C1 segment of cervical spinal cord (tissue), 14 donors: ENCODE results near the gene SAP130.

Experiments used
- DNase-seq, 14 donors: peaks; one replicate each; lab custom pipeline; 2025; lab: John Stamatoyannopoulos, UW

SAP130 gene

DNA sequence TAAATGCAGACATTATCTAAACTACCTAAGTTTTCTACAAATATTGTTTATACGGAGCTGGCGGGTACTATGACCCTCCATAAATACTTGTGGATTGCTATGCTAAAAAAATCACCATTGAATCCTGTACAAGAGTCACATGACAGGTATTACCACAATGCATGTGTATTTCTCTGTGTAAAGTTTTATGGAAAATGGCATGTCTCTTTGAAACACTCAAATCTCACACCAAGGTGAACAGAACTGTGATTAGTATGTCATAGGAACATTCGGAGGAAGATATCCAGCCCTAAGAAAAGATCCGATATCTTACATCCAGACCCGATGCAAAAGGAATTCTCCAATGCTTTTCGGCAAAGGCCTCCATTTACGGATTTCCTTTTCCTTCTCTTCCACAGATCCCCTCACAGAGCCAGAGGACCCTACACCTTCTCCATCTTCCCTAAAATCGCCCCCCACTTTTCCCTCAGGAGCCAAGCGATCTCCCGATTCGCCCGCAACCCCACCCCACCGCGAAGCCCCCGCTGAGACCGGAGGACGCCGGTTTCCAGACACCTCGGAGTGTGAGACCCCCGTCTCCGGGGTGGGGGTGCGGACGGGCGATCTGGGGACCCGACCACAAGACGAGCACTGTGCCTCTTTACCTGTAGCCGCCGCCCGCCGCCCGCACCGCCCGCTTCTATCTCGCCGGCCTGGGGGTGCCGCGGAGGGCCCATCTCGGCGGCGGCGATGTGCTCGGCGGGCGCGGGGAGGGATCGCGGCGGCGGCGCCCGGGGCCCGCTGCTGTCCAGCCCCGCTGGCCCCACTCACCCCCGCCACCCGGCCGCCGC is 1.2 kb downstream of the SAP130 start:
- peak in 3 of 14 donors; percentile 16 to 55 (median 37) for DNase-seq

GRCh38 chr2:128024816-128025215 is 3.0 kb downstream of the SAP130 start:
- DNase-seq, result no peak

DNA sequence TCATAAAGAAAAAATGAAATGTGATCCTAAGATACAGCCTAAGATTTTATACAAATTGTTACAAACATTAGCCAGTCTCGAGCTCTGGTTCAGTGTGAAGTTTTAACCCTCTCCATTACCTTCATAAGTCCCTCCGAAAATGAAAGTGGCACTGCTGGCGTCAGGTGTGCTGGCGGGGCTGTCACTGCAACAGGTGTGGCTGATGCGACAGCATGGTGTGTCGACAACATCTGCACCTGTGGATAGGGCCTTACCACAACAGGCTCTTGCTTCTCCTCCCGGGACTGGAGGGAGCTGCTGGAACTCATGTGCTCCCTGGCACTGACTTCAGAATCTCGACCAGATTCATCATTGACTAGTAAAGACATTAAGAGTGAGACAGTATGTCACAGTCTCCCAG is 10.3 kb downstream of the SAP130 start:
- DNase-seq, result no peak

- peak in 1 of 14 donors; percentile 4 for DNase-seq
These were observed 11.2 kb downstream of the SAP130 start for GRCh38 chr2:128016620-128017019.

DNA sequence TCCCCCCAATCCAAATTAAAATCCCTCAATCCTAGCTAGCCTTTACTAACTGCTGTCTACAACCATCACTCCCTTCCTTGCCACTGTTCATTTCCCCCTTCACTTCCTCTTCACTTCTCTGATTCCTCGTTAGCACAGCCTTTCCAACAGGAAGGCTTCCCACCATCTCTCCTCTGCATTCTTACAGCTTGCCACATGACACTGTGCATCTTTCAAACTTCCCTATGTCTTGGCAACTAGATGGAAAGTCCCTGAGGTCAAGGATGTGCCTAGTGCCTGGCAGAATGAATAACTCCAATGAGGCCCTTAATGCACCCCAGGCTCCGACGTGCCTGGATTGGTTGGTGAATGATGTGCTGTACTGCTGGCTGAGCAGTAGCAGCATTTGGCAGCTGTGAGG is 15.2 kb downstream of the SAP130 start:
- no peak for DNase-seq

DNA sequence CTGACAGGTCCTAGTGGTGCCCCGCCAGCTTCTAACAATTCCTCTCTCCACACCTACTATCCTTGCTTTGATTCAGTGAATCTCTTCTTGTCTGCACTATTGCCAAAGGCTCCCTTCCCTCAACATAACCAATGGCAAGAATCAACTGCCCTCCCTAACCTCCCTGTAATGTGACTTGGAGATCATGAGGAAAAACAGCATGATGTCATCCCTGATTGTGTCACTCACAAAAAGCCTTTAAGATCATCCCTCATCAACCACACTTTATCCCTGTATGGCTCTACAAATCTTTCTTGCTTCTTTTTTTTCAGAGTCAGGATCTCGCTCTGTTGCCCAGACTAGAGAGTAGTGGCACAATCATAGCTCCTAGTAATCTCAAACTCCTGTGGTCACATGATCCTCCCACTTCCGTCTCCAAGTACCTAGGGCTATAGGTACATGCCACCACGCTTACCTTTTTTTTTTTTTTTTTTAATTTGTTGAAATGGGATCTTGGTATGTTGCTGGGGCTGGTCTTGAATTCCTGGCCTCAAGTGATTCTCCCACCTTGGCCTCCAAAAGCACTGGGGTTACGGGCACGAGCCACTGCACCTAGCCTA is 19.7 kb downstream of the SAP130 start:
- DNase-seq, result no peak

DNA sequence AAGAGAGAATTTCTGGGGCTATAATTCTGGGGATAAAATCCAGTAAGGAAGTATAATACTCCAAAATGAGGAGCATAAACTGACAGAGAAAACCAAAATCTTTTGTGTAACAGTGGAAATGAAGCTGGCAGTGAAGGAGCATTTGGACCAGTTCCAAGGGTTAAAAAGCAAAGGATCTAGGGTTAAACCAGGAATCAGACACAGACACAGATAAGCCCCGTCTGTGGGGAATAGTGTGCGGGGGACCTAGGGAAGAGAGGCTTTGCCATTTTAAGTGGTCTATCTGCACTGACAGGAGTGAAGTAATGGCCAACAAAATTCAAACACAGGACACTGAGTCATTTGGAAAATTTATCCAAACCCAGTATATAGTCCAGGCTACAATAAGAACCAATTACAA is 23.4 kb downstream of the SAP130 start:
- DNase-seq, result no peak

GRCh38 chr2:128003463-128003862 is 24.4 kb downstream of the SAP130 start:
- DNase-seq, result no peak

DNA sequence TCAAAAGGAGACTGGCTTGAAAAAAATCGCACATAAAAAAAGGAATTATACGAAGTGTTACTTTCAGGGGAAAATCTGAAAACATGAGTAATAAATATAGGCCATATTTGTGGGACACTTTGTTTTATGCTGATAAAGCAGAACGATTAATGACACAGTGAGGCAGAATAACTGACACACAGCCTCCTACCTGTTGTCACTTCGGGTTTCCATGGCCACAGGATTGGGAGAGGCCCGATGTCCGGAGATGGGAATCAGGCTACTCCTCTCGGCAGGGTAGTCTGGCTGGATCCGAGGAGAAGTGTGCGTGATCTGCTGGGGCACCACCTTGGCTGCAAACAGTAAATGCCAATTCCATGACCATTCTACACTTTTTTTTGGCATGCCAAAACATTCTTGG is 31.7 kb downstream of the SAP130 start:
- no peak for DNase-seq

GRCh38 chr2:127995725-127996124 is 32.1 kb downstream of the SAP130 start:
- no peak for DNase-seq

DNA sequence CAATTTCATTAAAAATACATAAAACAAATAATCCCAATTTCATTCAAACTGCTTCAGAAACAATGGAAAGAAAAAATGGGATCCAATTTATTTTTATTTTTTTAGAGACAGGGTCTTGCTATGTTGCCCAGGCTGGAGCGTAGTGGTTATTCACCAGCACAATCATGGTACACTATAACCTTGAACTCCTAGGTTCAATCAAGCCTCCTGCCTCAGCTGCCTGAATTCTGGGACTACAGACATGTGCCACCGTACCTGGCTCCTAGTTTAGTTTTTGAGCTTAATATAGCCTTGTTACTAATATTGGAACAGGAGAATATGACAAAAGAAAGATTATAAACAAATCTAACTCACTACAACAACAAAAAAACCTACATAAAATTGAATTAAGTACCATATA is 34.2 kb downstream of the SAP130 start:
- no peak for DNase-seq

DNA sequence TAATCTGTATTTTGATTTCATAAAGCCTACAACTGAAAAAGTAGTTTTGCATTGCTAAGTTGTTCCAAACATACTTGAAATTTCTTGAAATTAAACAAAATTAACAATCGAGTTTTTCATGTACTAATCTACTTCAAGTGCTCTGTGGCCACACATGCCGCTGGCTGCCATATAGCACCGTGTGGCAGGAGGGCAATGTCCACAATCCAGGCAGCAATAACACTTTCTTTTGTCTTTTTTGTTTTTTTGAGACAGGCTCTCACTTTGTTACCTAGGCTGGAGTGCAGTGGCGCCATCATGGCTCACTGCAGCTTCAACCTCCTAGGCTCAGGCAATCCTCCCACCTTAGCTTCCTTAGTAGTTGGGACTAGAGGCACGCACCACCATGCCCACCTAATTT is 36.1 kb downstream of the SAP130 start:
- no peak for DNase-seq

DNA sequence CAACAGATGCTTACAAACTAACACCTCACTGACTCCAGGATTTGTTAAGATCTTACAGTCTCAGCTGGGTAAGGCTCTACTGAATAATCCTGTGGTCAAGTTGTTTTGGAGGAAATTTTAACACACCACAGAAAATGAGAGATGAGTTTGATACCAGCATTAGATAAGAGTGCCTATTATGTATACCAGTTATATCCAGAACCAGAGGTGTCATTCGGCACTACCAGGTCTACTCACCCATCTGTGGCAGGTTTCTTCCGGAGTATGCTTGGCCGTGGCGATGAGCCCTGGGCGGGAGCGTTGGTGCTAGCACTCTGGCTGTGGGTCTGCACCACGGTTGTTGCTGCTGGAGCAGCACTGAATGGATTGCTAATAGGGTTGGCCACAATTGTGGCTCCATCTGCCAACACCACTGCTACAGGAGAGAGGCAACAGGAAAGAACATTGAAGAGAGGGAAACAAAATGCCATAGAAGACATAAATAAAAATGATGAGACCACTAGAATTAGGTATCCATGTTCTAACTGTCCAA is 41.2 kb downstream of the SAP130 start:
- peak in 4 of 14 donors; percentile 3 to 12 (median 8) for DNase-seq

DNA sequence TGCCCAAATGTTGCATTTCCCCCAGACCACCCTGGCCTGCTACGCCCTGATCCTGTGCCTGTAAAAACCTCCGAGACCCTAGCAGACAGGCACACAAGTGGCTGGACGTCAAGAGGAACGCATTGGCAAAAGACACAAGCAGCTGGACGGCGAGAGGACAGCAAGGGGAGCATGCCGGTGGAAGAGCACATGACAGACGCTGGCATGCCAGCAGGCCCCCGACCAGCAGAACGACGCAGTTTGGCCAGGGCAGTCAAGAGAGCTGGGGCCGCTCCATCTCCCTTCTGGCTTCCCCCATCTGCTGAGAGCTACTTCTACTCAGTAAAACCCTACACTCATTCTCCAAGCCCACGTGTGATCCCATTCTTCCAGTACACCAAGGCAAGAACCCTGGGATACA is 42.1 kb downstream of the SAP130 start:
- peak in 7 of 14 donors; percentile 5 to 26 (median 12) for DNase-seq

DNA sequence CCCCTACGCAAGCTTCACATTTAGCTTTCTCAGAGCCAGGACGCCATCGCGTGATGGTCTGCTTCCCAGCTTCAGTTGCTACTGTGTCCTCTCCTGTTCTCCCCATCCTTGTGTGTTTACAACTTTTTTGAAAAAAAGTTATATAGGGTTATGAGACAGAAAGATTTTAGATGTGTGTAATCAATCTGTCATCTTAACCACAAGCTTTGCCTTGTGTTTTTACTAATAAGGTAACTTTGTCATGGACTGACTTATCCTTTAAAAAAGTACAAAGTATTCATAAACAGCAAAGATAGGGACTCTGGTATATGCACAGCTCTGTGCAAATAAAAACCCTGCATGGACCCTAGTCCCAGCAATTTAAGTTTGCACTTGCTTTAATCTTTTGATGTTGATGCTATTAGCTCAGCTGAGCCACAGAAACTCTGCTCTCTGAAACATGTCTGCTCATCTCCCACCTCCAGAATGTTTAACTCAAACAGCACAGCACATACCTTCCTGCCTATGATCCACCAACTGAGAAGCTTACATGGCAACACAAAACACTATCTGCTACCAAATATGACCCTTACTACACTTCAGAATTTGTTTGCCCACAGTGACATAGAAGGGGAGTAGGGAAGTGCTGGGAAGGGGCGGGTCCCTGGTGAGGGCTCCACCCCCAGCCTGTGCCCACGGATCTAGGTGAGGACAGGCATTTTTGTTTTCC is 42.7 kb downstream of the SAP130 start:
- DNase-seq, result no peak

GRCh38 chr2:127984551-127984950 is 43.3 kb downstream of the SAP130 start:
- DNase-seq, result no peak

DNA sequence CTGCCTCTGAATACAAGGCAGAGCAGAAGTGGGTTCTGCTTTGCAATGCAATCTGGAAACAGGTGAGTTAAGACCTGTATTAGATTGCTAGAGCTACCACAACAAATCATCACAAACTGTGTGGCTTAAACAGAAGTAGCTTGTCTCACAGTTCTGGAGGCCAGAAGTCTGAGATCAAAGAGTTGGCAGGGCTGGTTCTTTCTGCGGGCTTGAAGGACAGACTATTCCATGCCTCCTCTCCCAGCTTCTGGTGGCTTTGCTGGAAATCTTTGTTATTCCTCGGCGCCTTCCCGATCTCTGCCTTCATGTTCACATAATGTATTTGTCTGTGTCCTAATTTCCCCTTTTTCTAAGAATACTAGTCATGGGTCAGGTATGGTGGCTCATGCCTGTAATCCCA is 58.4 kb downstream of the SAP130 start:
- no peak for DNase-seq

DNA sequence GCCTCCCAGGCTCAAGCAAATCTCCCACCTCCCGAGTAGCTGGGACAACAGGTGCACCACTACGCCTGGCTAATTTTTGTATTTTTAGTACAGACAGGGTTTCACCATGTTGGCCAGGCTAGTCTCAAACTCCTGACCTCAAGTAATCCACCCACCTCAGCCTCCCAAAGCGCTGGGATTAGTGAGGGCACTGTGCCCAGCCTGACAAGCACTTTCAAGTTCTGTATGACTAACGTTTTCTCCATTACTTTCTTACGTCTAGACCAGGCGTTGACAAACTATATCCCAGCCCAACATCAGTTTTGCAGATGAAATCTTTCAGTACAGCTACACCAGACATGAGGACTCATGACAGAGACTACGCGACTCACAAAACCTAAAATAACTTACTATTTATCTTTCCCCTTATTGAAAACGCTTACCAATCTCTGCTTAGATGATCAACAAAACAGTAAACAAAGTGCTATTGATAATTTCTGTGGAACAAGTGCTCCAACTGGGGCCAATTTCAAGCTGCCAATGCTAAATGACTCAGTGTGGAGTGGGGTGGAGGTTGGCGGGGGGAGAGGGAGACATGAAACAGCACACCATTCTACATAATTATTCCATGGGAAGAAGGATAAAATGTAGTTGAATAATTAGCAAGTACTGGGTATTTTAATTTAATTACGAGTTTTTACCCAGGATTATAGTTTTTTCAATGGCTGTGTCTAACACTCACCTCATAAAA is 59.1 kb downstream of the SAP130 start:
- DNase-seq, result peak in 3 of 14 donors; percentile 5 to 40 (median 26)

GRCh38 chr2:127961729-127962128 is 66.1 kb downstream of the SAP130 start:
- no peak for DNase-seq

GRCh38 chr2:127957240-127957639 is 70.6 kb downstream of the SAP130 start:
- DNase-seq, result no peak

- no peak for DNase-seq
These were observed 73.0 kb downstream of the SAP130 start for GRCh38 chr2:127954857-127955256.

DNA sequence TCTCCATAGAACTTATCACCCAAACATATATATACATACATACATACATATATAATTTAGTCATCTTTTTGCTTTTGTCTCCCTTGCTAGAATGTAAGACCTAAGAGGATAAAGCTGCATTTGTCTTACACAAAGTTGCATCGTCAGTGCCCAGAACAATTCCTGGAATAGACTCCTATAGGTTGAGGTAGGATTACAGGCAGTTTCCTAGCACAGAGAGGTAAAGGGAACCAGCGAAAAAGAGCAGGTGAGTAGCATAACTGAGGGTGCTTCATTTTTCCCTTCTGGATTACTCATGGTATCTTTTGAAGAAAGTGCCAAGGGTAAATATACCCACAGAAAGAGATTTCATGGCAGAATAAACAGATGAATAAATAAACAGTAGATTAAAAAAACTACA is 74.0 kb downstream of the SAP130 start:
- DNase-seq, result no peak
